ENCODE data around the gene ACTN1.

Gene ACTN1

GRCh38 chr14:68970038-68970612 lies 9.0 kb downstream of the ACTN1 start:
- Mint-ChIP-seq H3K27ac (peak overlapping the region; percentile 91 to 97 (median 95)), H3K36me3 (ENCODE audit: low read depth) (peaks cover 23% of the 10 kb centered on the region), H3K9me3 (no peaks in the 10 kb centered on the region), H3K27me3 (ENCODE audit: low read depth) (peaks cover 4% of the 10 kb centered on the region), H3K4me3 (peak overlapping the region in 2 of 3 experiments; percentile 4 to 63), H3K4me1 (peaks cover 69% of the 10 kb centered on the region)
- no peak for TF ChIP-seq CTCF (IDR thresholded peaks at IDR 0.05; ENCODE audit: unreplicated experiment in 3 of 3)

- TF ChIP-seq CTCF (IDR thresholded peaks at IDR 0.05; ENCODE audit: unreplicated experiment in 3 of 3): no peak
- peak overlapping the region in 2 of 3 experiments; percentile 42 to 63 for H3K4me3 Mint-ChIP-seq
- H3K27ac Mint-ChIP-seq: peak overlapping the region; percentile 91 to 97 (median 95)
- H3K9me3 Mint-ChIP-seq: no peaks in the 10 kb centered on the region
- peaks cover 4% of the 10 kb centered on the region for H3K27me3 Mint-ChIP-seq (ENCODE audit: low read depth)
- H3K36me3 Mint-ChIP-seq (ENCODE audit: low read depth): peaks cover 20% of the 10 kb centered on the region
- H3K4me1 Mint-ChIP-seq: peaks cover 70% of the 10 kb centered on the region
These were observed 9.6 kb downstream of the ACTN1 start for GRCh38 chr14:68969278-68970033.

- peaks cover 4% of the 10 kb centered on the region for H3K27me3 Mint-ChIP-seq (ENCODE audit: low read depth)
- H3K27ac Mint-ChIP-seq: peak overlapping the region; percentile 91 to 97 (median 95)
- H3K4me3 Mint-ChIP-seq: peak overlapping the region in 2 of 3 experiments; percentile 42 to 63
- peaks cover 76% of the 10 kb centered on the region for H3K4me1 Mint-ChIP-seq
- peaks cover 20% of the 10 kb centered on the region for H3K36me3 Mint-ChIP-seq (ENCODE audit: low read depth)
- no peak for TF ChIP-seq CTCF (IDR thresholded peaks at IDR 0.05; ENCODE audit: unreplicated experiment in 3 of 3)
- no peaks in the 10 kb centered on the region for H3K9me3 Mint-ChIP-seq
These were observed 10.4 kb downstream of the ACTN1 start for GRCh38 chr14:68968721-68969120.

GRCh38 chr14:68968051-68968450 lies 11.1 kb downstream of the ACTN1 start:
- Mint-ChIP-seq H3K4me1 (peaks cover 82% of the 10 kb centered on the region), H3K36me3 (ENCODE audit: low read depth) (peaks cover 15% of the 10 kb centered on the region), H3K27ac (peak overlapping the region in 2 of 3 experiments; percentile 95 to 97), H3K4me3 (peak overlapping the region in 1 of 3 experiments; percentile 5), H3K9me3 (no peaks in the 10 kb centered on the region), H3K27me3 (ENCODE audit: low read depth) (peaks cover 4% of the 10 kb centered on the region)
- no peak for TF ChIP-seq CTCF (IDR thresholded peaks at IDR 0.05; ENCODE audit: unreplicated experiment in 3 of 3)

GRCh38 chr14:68967459-68967940 lies 11.6 kb downstream of the ACTN1 start:
- Mint-ChIP-seq H3K4me1 (peaks cover 86% of the 10 kb centered on the region), H3K27ac (peak overlapping the region in 2 of 3 experiments; percentile 95 to 97), H3K4me3 (peak overlapping the region in 1 of 3 experiments; percentile 5), H3K9me3 (no peaks in the 10 kb centered on the region), H3K36me3 (ENCODE audit: low read depth) (peaks cover 10% of the 10 kb centered on the region), H3K27me3 (ENCODE audit: low read depth) (peaks cover 4% of the 10 kb centered on the region)
- TF ChIP-seq CTCF (IDR thresholded peaks at IDR 0.05; ENCODE audit: unreplicated experiment in 3 of 3): no peak

All from nephron (organoid).